ENCODE measurements around the gene NMNAT1. TPM values are rescaled to one million over a fixed set of nuclear protein-coding genes. Genes with fewer than 3 reads are reported as not detected.

Gene NMNAT1
- total and polyA plus RNA-seq, 2 of the 8 experiments (the other 6 are each of a cell fraction or from before 2014, with no cell fraction given) = 2.0 to 2.5 TPM

- TF ChIP-seq MAX (IDR thresholded peaks at IDR 0.05) (peak; percentile 73), KDM1A (IDR thresholded peaks at IDR 0.05; ENCODE audit: borderline replicate concordance, low read length) (no peak)
Observed at GRCh38 chr1:9942939-9943788, at the start of gene NMNAT1, which contains the start of gene LZIC (continued).

Data from H1 (cell line).